HEK293T (cell line): ENCODE results near the gene ITGB8.

Experiments
- CTCF ChIA-PET: fragments of 350-600 bp; formaldehyde crosslinking; extraction: SDS; loops from one replicate; lab custom pipeline; 2021; ENCODE audit warnings: antibody characterized with exemption, inconsistent platforms; lab: Yijun Ruan, JAX
- POLR2A ChIA-PET: fragments of 350-600 bp; formaldehyde crosslinking; extraction: SDS; loops from one replicate; lab custom pipeline; 2020; ENCODE audit warnings: antibody characterized with exemption, inconsistent platforms; lab: Yijun Ruan, JAX
- DNase-seq: peaks from one replicate; pipeline ENCODE4 v3.0.0; 2012; ENCODE audit warnings: mixed read lengths; ENCODE audit errors: extremely low spot score
- ARNT ChIP-seq: fragments of 450-650 bp; IDR thresholded peaks from 2 replicates; pipeline ENCODE4 v1.6.1; 2017; ENCODE audit warnings: mild to moderate bottlenecking
- BHLHE40 ChIP-seq: fragments of 450-650 bp; IDR thresholded peaks from 2 replicates; pipeline ENCODE4 v1.6.1; 2016; ENCODE audit warnings: mild to moderate bottlenecking, moderate library complexity, borderline replicate concordance
- CTBP1 ChIP-seq: fragments of 450-650 bp; IDR thresholded peaks from 2 replicates; pipeline ENCODE4 v1.6.1; 2016; ENCODE audit warnings: borderline replicate concordance
- ELF4 ChIP-seq: fragments of 450-650 bp; IDR thresholded peaks from 2 replicates; pipeline ENCODE4 v1.6.1; 2017; ENCODE audit warnings: antibody characterized with exemption
- FOXA1 ChIP-seq: fragments of 450-650 bp; IDR thresholded peaks from 2 replicates; pipeline ENCODE4 v1.6.1; 2016; ENCODE audit warnings: mild to moderate bottlenecking
- FOXK2 ChIP-seq: fragments of 450-650 bp; IDR thresholded peaks from 2 replicates; pipeline ENCODE4 v1.6.1; 2016; ENCODE audit warnings: mild to moderate bottlenecking
- FOXM1 ChIP-seq: fragments of 450-650 bp; IDR thresholded peaks from 2 replicates; pipeline ENCODE4 v1.6.1; 2017; ENCODE audit warnings: mild to moderate bottlenecking, borderline replicate concordance
- HDGF ChIP-seq: fragments of 450-650 bp; IDR thresholded peaks from 2 replicates; pipeline ENCODE4 v1.6.1; 2017; ENCODE audit warnings: antibody characterized with exemption, borderline replicate concordance
- L3MBTL2 ChIP-seq: fragments of 450-650 bp; conservative IDR thresholded peaks from 2 replicates; pipeline ENCODE4 v1.6.1; 2016; ENCODE audit warnings: mild to moderate bottlenecking
- LEF1 ChIP-seq: fragments of 450-650 bp; IDR thresholded peaks from 2 replicates; pipeline ENCODE4 v1.6.1; 2017; ENCODE audit warnings: mild to moderate bottlenecking, borderline replicate concordance
- NFRKB ChIP-seq: fragments of 450-650 bp; IDR thresholded peaks from 2 replicates; pipeline ENCODE4 v1.6.1; 2016; ENCODE audit warnings: mild to moderate bottlenecking, moderate library complexity
- SP1 ChIP-seq: fragments of 450-650 bp; IDR thresholded peaks from 2 replicates; pipeline ENCODE4 v1.6.1; 2017
- SUZ12 ChIP-seq: fragments of 450-650 bp; IDR thresholded peaks from 2 replicates; pipeline ENCODE4 v1.6.1; 2016; ENCODE audit warnings: mild to moderate bottlenecking
- ZNF384 ChIP-seq: fragments of 450-650 bp; IDR thresholded peaks from 2 replicates; pipeline ENCODE4 v1.6.1; 2016
- TF ChIP-seq, protein P1 (sequence below): fragments of 450-650 bp; IDR thresholded peaks from 2 replicates; pipeline ENCODE4 v1.6.1; 2016

Gene ITGB8

DNA sequence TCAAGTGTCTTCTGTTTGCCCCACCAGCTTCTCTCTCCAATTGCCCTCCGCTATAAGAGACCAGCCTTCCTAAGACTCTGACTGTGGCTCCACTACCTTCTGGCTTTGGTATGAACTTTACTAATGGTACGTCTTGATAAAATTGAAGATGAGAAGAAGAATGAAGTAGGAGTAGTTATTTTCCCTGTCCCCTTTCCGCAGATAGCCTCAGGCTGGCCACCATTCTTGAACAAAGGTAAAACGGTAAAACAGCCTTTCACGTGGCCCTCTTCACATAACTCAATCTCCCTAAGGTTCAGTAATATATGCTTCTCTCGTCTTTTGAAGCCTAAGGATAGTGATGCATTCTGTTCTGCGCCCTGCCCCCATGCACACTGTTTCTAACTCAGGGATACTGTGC is 9.9 kb upstream of the ITGB8 start:
- CTCF ChIA-PET: no interaction called here
- DNase-seq: no peak
- POLR2A ChIA-PET: no interaction called here
- TF ChIP-seq, protein P1, sequence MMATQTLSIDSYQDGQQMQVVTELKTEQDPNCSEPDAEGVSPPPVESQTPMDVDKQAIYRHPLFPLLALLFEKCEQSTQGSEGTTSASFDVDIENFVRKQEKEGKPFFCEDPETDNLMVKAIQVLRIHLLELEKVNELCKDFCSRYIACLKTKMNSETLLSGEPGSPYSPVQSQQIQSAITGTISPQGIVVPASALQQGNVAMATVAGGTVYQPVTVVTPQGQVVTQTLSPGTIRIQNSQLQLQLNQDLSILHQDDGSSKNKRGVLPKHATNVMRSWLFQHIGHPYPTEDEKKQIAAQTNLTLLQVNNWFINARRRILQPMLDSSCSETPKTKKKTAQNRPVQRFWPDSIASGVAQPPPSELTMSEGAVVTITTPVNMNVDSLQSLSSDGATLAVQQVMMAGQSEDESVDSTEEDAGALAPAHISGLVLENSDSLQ: no peak
- no peak for TF ChIP-seq BHLHE40
- no peak for TF ChIP-seq LEF1
- no peak for TF ChIP-seq FOXA1
- TF ChIP-seq L3MBTL2: no peak
- TF ChIP-seq FOXM1: no peak
- no peak for TF ChIP-seq HDGF
- TF ChIP-seq SUZ12: no peak

DNA sequence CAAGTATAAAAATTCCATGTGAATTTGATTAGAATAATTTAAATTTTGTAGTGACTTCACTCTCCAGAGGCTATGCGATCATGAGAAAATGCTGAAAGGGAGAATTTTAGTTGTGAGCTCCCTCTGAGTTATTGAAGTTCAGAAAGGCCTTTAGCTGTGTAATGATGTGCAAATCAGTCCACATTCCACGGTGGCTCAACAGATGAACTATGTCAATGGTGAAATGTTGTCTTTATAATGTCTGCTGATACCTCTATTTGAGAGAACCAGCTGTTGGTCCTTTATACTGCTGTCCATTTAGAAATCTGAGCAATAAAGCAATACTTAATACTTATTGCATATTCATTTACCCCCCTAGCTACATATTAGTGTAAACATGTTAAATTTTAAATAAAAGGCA is 7.1 kb upstream of the ITGB8 start:
- DNase-seq: no peak
- ChIA-PET POLR2A (no interaction called here), CTCF (no interaction called here)
- TF ChIP-seq ELF4 (no peak), L3MBTL2 (no peak), FOXM1 (no peak), SUZ12 (no peak), ARNT (no peak), FOXK2 (no peak), FOXA1 (no peak), CTBP1 (no peak), ZNF384 (no peak), SP1 (no peak), LEF1 (no peak), HDGF (no peak)
- TF ChIP-seq, protein P1: no peak

DNA sequence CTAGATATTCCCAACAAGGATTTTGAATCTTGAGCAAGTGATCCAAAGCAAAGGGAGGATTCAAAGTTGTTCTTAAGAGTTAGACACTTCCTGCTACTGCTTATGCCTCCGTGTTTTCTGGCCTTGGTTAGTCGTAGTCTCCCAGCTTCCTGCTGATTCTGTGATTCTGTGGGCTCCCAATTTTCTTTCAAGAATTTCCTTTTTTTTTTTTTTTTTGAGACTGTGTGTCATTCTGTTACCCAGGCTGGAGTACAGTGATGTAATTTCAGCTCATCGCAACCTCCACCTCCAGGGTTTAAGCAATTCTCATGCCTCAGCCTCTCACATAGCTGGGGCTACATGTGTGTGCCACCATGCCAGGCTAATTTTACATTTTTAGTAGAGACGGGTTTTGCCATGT is 4.4 kb upstream of the ITGB8 start:
- POLR2A ChIA-PET: no interaction called here
- CTCF ChIA-PET: no interaction called here
- DNase-seq: no peak
- TF ChIP-seq ELF4 (no peak), LEF1 (no peak), FOXA1 (no peak), CTBP1 (no peak), ARNT (no peak), NFRKB (no peak), FOXM1 (no peak)

DNA sequence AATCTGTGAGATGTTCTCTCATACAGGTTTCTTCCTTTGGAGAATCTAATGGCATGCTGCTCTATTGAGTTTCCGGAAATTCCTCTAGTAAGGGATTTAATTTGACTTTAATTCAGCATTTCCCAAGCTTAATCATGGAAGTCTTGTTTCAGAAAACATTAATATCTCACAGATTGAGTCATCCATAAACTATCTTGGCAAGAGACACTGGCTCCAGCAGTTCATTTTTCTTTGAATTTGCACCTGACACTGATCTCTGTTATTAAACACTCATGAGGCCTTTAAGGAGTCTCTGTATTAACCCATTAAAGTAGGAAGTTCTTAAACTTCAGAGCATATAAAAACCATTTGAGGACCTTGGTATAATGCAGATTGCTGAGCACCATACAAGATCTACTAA is 3.6 kb upstream of the ITGB8 start:
- TF ChIP-seq SP1 (no peak), L3MBTL2 (no peak), FOXM1 (no peak), LEF1 (no peak), BHLHE40 (no peak), CTBP1 (no peak), NFRKB (no peak), HDGF (no peak), ARNT (no peak), FOXA1 (no peak)
- ChIA-PET POLR2A (no interaction called here), CTCF (no interaction called here)
- no peak for DNase-seq

DNA sequence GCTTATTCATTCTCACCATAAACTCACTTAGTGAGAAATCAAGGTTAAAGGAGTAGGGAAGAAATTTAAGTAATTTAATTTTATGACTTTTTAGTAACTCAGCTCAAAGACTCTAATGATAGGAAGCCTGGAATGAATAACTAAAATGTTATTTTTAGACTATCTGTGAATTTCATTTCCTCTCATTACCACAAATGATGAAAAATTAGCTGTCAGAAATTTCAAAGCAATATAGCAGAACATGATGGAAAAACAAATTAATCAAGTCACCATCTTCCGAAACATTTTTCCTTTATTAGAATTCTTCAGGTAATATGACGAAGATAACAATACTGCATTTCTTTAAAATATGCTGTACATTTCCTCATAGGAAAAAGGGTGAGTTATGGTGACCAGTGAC is 2.7 kb upstream of the ITGB8 start:
- no peak for DNase-seq
- TF ChIP-seq, protein P1: no peak
- TF ChIP-seq ELF4: no peak
- CTCF ChIA-PET: no interaction called here
- POLR2A ChIA-PET: no interaction called here

DNA sequence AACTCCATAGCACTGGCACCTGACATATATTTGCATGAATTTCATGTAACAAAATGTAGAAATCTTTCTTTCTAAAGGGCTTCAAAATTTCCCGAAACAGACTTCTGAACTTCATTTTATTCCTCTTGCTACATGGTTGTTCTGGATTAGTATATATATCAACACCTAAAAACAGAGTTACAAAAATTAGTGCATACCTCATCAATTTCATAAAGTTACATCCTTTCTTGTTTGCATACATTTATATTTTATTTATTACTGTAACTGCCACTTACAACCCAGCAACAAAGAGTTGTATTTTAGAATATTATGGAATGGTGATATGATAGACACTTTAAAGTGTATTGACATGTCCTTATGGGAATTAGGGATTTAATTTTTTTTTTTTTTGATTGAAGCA is 2.0 kb upstream of the ITGB8 start:
- POLR2A ChIA-PET: no interaction called here
- TF ChIP-seq BHLHE40: no peak
- TF ChIP-seq HDGF: no peak
- no peak for TF ChIP-seq LEF1
- TF ChIP-seq FOXM1: no peak
- TF ChIP-seq FOXA1: no peak
- no peak for TF ChIP-seq ARNT
- no peak for TF ChIP-seq ELF4
- TF ChIP-seq, protein P1: no peak
- no peak for TF ChIP-seq NFRKB
- no peak for DNase-seq
- CTCF ChIA-PET: no interaction called here
